GM19238 (cell line): ENCODE data around the gene GPR139.

Experiments used
- DNase-seq: peaks from one replicate; pipeline ENCODE4 v3.0.0; 2011; ENCODE audit warnings: low spot score; ENCODE audit not compliant: insufficient read length

Gene GPR139

DNA sequence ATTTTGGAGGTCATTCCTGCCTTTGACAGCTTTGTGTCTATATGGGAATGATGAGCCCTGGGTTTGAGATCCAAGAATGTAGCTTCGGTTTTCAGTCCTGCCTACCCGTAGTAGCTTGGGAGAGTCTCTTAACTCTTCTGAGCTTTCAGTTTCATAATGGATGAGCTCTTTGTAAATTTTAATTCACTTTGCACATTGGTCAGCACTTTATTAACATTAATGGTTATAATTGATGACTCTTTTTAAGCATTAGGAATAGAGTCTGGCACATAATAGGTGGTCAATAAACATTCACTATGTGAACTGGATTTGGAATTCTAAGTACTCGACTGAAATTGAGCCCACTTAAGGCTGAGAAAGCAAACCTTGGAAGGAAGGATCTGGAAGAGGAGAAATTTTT, 17.3 kb downstream of the GPR139 start:
- DNase-seq, result no peak

DNA sequence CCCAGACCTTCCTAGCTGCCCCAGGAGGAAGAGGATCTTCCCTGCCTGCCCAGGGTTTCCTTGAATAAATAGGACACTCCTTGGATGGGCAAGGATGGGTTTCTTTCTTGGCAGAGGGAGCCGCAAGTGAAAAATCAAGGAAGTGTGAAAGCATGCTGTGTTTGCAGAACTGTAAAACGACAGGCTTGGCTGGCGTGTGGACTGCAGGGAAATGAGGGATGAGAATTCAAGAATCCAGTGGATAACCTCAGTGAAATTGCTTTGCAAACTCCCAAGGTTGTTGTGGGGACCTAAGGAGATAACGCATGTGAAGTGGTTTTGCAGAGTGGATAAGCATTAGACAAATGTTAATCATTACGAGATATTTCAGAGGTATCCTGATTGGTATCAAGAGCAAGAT, 20.4 kb downstream of the GPR139 start:
- DNase-seq, result no peak

DNA sequence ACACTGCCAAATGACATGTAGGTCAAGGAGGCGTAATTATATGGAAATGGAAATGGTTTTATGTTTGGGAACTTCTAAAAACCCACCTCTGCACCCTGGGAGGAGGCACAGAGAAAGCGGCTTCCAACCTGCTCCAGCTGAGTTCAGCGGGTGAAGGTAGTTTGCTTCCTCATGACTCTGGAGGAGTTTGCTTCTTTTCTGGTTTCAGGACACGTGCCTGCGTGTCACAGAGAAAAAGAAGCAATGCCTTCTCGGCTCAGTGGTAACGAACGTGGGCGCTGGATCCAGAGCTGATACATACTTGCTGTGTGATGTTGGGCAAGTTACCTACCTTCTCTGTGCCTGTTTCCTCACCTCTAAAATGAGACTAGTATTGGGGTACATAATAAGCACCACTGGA, 22.1 kb downstream of the GPR139 start:
- DNase-seq, result no peak

DNA sequence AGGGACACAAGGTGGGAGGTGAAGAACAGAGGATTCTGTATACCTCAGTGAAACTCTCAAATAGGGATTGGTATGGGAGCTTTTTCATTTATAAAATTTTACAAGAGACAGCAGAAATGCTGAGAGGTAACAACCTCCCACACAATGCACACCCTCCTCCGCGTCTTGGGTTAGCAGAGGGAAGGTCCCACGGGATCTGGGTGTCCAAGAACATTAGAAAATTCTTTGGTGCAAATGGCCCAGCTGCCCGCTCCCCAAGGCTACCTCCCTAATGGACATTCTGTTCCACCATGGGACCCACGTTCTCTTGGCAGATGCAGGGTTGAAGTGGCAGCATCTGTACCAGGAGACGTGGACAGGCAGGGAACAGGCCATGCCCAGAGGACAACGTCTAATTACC, 22.5 kb downstream of the GPR139 start:
- DNase-seq, result no peak

DNA sequence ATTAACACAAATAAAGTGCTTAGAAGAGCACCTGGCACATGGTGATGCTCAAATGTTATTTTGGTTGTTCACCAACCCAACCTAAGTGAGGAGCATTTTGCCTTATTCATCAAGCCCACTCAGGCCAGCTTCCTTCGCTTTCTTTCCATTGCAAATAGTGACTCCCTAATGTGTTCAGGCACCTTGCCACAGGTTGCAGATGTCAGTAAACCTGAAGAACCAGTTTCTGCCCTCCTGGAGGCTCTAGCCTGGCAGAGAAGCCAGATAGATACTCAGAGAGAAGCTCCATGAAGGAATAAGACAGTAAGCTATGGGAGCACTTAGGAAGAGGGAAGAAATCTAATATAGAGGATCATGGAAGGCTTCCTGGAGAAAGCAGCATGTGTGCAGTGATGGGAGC, 23.9 kb downstream of the GPR139 start:
- DNase-seq, result no peak

DNA sequence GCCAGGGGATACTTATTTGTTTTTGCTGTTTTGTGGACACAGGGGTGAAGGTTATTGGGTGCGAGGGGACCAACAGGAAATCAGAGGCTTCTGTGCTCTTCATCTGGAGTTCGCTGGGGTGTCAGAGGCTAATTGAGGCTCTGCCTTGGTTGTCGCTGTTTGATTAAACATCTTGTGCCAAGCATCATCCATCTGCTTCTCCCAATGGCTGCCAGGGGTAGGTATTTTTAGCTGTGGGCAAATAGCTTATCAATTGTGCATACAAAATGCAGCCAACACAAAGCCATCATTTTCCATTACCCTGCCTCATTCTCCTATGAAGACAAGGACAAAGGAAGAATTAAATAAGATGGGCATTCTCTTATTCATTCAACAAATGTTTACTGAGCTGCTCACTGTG, 27.8 kb downstream of the GPR139 start:
- DNase-seq, result no peak

DNA sequence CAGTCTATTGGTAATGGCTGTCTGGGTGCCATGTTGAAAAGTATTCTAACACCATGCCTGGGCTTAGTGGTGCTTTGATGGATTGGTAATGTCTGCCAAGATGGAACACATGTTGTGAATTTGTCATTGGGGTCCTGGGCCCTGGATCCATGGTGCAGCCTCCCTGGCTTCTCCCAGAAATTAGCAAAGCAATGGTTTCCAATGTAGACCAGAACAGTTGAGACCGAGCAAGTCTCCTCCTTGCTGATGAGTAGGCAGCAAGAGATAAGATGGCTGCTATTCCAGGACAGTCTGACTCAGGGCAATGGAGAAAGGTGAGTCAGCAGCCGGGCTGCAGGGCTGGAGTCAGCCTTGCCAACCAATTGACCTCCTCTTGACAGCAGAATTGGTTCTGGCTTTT, 30.8 kb downstream of the GPR139 start:
- DNase-seq, result no peak

DNA sequence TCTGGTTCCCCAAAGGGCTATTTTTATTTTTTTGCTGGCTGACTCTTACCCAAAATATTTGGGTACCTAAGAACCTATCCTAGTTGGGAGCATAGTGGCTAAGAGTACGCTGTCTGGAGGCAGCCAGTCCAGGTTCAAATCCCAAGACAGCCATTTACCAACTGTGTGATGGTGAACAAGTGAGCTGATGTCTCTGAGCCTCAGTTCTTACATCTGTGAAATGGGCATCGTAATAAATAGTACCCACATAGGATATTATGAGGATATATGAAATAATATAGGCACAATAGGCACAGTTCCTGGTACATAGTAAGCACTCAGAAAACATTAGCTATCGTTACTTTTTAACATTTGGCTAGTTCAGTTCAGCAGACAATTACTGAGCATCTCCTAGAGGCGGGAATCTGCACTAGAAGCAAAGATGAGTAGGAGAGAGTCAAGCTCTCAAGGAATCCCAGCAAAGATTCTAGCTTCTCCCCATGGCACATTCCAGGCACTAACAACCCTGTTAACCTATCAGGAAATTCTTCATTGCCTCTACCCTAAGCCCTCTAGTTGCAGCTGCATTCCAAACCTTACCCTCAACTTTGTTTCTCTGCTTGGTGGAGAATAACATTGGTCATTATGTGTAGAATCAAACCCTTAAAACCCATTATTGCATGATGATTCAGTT, 31.6 kb downstream of the GPR139 start:
- no peak for DNase-seq

DNA sequence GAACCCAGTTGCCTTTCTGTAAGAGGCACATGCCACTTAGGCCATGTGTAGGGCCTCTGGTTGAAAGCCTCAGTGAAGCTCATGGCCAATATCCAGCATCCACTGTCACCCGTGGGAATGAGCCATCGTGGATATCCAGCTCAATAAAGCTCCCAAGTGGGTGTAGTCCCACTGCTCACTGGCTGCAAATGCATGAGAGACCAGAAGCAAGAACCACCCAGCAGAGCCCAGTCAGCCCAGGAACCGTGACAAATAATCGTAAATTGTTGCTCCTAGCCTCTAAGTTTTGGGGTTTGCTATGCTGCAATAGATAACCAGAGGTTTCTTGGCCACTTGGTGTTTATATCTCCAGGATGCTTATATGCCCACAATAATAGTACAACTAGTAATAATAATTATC, 33.7 kb downstream of the GPR139 start:
- no peak for DNase-seq

DNA sequence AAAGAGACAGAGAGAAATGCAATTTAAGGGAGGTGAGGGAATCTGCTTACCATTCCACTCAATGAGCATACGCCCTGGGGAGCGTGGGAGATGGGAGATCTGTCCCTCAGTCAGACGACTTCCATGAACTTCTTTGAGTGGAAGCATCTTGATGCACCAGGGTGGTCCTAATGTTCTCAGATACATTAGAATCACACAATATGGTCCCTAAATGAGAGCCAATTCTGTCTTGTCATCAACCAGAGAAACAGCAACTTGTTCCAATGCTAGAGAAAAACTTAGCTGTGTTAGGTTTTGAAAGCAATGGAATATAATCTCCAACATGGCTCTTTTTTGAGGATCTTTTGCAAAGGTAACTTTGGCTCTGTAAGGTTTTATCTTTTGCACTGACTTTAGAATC, 44.1 kb downstream of the GPR139 start:
- no peak for DNase-seq

DNA sequence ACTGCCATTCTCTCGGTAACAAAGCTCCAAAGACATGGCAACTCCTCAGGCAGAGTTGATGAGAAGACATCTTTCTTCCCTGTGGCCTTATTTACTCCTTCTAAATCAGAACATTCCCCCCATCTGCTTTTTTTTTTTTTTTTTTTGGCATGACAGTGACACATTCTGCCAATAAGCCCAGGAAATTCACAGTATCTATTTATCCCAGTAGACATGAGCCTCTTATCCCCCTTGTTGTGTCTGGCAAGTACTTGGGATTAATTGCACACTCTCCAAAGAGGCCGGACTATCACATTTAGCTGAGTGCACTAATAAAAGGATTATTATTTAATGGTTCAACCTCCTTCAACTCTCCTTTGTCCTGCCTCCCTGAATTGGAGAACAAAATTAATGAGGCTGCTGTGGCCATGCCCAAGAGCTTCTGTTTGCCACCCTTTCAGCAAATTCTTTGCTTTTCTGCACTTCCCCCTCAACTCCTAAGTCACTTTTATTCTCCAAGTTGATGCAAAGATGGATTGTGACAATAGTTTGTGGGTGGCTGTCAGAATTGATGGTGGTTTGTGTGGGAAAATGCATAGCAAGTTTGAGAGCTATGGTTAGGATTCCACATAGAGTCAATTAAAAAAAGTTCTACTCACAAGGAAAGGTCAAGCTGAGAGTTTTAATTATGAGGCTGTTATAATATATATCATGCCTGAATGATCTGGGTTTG, 47.2 kb downstream of the GPR139 start:
- no peak for DNase-seq

DNA sequence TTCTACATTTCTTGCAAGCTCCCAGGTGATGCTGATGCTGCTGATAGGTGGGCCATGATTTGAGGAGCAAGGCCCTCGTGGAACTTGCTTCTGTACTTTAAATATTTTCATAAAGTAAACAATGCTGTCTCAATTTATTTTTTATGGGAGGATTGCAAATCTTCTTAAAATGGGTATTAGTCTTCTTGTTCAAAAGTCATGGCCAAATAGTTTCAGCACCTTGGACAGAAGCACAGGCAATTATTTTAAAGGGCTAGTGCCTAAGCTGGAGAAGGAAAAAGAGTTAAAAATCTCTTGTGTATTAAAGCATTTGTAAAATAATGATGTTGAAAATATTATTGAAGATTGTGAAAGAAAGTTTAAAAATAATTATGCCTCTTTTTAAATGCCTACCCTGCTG, 50.5 kb downstream of the GPR139 start:
- no peak for DNase-seq

DNA sequence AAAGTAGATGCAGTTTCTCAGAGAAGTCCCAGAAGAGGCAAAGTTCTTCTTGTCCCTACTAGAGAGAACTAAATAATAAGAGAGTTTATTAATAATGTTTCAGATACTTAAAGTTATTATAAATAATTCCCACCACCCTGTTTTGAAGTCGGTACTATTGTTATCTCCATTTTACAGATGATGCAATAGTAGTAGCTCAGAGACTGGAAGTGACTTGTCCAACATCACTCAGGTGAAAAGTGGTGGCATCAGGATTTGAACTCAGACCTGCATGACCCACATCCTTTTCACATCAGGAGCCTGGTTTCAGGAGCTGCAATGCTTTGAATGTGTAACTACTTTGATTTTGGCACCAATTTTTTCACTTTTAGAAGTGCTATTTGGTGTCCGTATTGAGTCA, 52.7 kb downstream of the GPR139 start:
- no peak for DNase-seq

DNA sequence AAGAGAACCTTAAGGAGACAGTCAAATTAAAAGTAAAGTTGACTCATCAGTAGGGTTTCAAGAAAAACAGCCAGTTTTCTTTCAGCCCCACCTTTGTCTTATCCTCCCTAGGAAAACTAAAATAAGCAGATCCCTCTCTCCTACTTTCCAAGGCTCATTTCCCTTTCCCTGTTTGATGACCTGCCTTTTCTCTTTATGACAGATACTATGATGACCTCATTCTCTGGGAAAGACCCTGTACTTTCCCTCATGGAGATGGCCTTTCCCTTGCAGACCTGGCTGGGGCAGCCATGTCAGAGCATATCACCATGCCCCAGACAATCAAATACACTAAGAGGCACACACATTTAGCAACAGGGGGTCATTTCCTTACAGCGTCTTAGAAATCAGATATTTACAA, 53.6 kb downstream of the GPR139 start:
- no peak for DNase-seq

DNA sequence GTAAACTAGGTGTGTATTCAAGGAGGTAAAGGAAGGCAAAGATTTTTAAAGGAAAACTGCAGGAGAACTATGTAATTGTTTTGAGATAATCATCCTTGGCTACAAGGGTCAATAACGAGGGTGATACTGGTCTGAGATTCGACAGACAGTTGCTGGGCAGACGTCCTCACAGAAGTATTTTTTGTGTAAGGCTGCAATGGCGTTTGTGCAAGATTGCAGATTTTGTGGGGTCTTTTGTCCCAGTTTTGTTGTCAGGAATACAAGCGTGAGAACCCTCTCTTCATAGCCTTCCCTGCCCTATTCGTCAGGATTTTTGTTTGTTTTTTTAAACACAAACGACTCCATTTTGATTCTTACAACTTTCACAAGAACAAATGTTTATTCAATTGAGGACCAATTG, 57.5 kb downstream of the GPR139 start:
- DNase-seq, result no peak

DNA sequence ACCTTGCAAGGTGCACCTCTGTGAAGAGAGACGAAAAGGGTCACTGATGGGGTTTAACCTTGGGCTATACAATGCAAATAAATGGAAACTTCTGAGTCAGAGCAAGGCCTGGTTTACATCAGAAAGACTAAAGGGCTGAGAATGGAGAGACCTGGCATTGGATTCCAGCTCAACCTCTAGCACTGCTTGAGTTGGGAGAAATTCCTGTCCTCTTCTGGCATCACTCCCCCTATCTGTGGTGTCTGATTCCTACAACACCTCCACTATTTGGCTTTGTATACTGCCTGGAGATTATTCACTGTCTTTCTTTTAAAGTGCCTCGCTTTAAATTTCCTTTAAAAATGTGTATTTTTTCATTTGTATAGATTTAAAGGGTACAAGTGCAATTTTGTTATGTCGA, 68.8 kb downstream of the GPR139 start:
- no peak for DNase-seq

DNA sequence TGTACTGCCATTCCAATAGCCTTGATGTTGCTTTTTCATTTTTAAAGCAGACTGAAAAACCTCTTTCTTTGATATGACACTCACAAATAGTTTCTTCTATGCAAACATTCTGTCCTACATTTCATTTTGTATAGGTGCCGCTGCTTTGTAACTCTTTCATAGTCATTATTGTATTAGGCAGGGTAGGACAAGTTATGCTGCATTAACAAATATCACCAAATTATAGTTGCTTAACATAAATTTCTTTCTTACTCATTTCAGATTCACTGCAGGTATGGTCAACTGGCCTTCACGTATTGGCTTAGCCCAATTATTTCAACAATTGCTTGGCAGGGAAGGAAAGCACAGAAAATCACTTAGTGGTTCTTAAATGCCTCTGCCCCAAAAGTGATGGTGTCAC, 70.8 kb downstream of the GPR139 start:
- no peak for DNase-seq

DNA sequence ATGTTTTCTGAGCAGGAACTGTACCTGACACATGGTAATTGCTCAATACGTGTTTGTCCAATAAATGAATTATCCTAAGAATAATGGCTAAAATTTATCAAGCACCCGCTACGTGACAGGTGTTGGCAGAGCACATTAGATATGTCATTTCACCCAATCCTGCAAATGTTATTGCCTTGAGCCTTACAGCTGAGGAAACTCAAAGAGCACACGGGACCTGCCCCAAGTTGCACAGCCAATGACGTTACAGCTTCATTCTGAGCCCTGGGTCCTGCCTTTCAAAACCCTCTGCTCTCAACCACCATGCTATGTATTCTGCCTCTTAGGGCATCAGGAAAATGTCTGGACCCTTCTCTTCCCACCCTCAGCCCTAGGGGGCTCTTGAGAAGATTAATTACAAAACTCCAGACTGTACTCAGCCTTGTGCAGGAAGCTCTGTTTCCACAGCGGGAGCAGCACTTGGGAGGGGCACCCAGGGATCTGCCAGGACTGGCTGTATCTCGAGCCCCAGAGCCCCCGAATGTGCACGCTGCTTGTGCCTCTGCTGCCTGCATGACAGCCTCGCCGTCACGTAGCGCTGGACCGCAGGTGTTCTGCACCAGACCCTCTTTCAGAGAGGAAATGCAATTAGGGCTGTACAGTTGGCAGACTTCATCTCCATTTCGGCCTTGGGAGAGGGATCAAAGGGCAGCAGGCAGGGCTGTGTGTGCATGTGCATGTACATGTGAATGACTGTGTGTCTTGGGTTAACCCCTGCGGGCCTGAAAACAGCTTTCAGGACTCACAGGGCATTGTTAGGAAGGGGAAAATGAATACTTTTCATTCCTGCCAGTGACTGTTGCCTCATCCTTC, 71.6 kb downstream of the GPR139 start:
- DNase-seq, result no peak

DNA sequence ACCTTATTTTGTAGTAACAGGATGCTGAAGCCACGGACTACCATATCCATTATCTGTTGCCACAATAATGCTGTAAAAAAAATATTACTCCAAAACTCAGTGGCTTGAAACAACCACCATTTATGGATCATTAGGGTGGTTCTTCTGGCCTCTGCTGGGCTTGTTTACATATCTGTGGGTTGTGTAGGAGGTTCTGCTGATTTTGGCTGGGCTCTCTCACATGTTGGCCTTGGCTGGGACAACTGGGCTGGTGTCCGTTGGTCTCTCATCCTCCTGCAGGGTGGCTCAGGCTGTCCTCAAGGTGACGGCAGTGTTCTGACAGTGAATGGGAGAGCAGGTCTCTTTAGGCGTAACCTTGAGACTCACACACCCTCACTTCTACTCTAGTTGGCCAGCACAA, 76.0 kb downstream of the GPR139 start:
- DNase-seq, result no peak

DNA sequence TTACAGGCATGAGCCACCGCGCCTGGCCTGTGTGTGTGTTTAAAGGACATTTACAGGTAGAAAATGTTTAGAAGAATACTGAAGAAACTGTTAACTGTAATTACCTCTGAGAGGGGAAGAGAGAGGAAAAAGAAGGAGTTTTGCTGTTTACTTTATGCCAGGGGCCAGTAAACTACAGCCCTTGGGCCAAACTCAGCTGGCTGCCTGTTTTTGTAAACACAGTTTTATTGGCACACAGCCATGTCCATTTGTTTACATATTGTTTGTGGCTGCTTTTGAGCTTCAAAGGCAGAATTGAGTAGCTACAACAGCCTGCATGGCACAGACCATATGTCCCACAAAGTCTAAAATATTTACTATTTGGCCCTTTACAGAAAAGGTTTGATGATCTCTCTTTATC, 76.4 kb downstream of the GPR139 start:
- no peak for DNase-seq

DNA sequence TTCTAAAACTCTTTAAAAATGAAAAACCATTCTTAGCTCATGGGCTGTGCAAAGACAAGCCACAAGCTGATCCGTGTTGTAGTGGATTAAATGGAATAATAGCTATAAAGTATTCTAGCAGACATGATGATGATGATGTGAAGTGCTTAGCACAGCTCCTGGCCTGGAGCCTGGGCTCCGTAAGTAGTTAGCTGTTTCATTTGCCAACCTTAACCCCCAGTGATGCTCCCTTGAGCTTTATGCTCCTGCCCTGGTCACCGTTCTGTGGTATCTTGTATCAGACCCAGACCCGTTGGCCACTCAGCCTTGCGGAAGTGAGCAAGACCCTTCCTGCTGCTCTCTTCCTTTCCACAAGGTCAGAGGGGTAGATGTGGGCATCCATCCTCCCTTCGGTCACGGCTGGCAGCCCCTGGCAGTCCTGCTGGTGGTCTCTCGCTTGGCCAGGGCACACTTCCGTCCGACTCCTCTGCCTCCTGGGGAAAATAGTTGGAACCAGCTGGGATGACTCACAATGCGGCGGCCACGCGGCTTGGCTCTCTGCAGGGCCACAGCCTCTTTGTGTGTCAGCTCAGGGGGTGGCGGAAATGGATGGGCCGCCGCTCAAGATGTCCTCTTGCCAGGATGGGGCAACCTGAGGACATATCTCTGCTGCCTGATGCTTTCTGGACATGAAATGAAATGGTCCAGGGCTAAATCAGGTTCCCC, 79.1 kb downstream of the GPR139 start:
- no peak for DNase-seq

DNA sequence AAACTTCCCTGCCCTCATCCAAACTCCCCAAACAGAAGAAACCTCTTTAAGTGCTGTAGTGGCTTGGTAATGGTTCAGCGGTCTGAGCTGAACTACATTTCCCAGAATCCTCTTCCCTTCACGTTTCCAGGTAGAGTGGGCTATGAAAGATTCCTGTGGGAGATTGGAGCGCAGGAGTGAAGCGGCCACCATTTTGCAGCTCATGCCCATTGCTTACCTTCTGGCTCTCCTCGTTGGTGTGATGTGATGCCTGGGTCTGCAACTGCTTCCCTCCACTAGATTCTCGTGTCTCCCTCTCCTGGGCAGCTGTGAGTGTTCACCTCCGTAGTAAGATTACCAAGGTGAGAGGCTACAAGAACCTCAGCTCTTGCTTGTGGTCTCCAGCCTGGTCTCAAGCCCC, 82.1 kb downstream of the GPR139 start:
- DNase-seq, result no peak
